A375 (cell line): ENCODE measurements around the gene POLR3K. TPM values are rescaled to one million over a fixed set of nuclear protein-coding genes. Genes with fewer than 3 reads are reported as not detected.

Source experiments
- small RNA-seq: library from RNA; depleted of rRNA; stranded (forward); fragments of <200 nt; gene quantifications from one replicate; pipeline ENCODE3, GENCODE V24; 2014
- total RNA-seq: library from RNA; depleted of rRNA; stranded (reverse); fragments of >200 nt; shearing (Covaris generic); gene quantifications from 2 replicates; pipeline ENCODE4 v1.2.3, GENCODE V29; 2014; rRNA removed

Gene POLR3K
- 23.0 and 24.0 TPM in 2 replicates for total RNA-seq

DNA sequence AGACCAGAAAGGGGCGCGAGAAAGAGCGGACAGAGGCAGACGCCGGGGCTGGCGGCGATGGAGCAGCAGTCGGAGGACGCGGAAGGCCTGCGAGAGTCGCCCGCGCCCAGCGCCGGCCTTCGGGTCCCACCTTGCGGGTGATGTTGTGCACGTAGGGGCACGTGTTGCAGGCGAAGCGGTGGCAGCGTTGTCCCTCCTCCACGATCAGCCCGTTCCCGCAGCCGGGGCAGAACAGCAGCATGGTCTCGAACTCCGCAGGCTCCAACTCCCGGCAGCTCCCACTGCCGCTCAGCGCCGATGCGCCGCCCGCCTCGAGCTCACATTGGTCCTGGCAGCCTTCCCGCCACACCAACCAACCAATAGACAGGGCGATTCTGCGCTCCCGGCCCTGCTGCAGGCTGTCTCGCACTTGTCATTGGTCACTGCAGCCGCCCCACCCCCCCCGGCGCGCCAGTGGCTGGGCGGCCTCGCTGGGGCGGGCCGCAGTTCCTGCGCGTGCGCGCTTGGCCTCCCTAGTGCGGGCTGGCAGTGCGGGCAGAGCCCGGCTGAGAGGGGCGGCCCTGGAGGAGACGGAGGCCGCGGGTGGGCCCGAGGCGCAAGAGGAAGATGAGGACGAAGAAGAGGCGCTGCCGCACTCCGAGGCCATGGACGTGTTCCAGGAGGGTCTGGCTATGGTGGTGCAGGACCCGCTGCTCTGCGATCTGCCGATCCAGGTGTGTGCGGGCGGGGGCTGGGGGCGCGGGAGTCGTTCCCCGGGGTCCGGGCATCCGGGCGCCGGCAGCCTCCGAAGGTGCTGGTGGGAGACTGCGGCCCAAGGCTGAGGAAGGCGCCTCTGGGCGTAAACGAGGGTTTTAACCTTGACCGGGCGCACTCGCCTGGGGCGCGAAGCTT lies at the start of gene POLR3K, which contains the start of gene SNRNP25:
Gene POLR3K (minus strand): TSS at position 263 of the 891 bp plus-strand sequence. CDS start 22 bp downstream, at position 241.
Gene SNRNP25 (plus strand): TSS at position 483 of the 891 bp plus-strand sequence. CDS start 189 bp downstream, at position 672.

DNA sequence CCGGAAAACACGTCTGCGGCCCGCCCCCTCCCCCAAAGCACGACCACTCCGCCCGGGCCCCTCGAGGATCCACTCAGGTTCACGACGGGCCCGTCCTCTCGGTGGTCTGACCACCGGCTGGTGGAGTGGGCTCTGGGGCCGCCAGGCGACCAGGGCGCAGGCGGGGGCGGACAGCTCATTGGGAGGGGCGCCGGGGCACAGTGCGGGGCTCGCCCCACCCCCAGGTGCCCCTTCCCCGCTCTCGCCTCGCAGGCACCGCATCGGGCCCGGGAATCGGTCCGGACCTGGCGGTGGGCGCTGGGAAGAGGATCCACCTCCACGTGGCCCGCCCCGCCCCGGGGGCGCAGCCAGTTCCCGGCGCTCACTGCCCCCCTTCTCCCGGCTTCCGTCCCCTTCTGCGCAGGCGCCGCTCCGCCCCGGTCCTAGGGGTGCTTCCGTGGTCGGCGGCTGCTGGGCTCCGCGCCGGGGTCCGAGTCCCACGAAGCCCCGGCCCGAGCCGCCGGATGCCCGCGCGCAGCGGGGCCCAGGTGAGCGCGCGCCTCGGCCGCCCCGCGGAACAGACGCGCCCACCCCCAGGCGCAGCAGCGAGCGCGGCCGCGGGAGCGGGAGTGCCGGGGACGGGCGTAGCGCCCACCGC lies 24.5 kb upstream of the POLR3K start, which contains the start of gene MPG:
Gene MPG (plus strand): TSS at position 419 of the 637 bp plus-strand sequence. CDS start 85 bp downstream, at position 504.

DNA sequence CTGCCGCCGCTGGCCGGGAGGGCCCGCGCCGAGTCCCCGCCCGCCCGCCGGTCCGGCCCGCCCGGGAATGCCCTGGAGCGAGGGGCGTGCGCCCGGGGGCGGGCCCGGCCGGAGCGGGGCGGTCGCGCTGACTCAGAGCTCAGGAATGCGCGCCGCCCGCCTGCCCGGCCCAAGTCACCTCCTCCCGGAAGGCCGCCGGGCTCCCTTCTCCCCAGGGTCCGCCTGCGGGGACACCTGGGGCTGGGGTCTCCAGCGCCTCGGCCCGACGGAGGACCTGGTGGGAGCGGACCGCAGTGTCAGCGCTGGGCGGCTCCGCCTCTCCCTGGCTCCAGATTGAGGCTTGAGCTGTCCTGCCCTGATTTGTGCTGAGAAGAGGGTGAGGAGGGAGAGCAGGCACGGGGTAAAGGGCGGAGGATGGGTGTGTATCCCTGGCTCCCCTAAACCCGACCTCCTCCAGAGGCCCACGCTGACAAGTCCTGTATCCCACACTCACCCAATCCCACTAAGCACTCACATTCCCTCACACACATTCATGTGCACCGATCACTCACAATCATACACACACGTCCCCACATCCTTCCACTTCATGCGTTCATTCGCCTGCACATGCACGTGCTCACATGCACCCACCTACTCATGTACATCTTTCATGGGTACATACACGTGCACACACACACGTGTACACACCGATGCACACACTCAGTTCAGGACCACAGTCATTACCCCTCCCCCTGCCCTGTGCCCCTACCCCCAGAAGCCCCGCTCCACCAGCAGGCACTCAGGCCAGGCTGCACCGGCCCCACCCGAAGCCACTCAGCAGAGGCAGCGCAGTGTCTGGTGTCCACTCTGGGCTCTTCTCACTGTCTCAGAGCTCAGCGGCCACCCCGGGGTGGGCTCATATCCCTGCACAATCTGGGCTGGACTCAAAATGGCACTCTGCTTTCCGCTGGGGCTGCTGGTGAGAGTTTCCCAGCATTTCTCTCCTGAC lies 19.4 kb upstream of the POLR3K start, which contains the start of gene RHBDF1:
Gene RHBDF1 (minus strand): TSS at position 71 of the 988 bp plus-strand sequence. CDS start 7,616 bp downstream, outside the sequence.

Small RNAs within 50 kb of the gene (small RNA-seq; reads per million reads assigned to genes)
- gene MIR6859-4 = not detected
- not detected for gene Z69720.2

Other genes starting within 250 kb of the POLR3K start
- gene SNRNP25, start 220 bp upstream of the POLR3K start, total RNA-seq = 46.9 and 54.2 TPM in 2 replicates
- 66.0 and 88.3 TPM in 2 replicates for gene RHBDF1, start 19.0 kb upstream of the POLR3K start, total RNA-seq
- 233 and 337 TPM in 2 replicates for gene MPG, start 24.6 kb upstream of the POLR3K start, total RNA-seq
- gene NPRL3, start 85.1 kb upstream of the POLR3K start, total RNA-seq = 13.2 and 14.9 TPM in 2 replicates
- not detected in 2 replicates for gene HBZ, start 99.0 kb upstream of the POLR3K start, total RNA-seq
- gene HBM, start 112.4 kb upstream of the POLR3K start, total RNA-seq = not detected in 2 replicates
- not detected in 2 replicates for gene HBA2, start 119.3 kb upstream of the POLR3K start, total RNA-seq
- gene HBA1, start 123.1 kb upstream of the POLR3K start, total RNA-seq = not detected in 2 replicates
- not detected in 2 replicates for gene HBQ1, start 126.9 kb upstream of the POLR3K start, total RNA-seq
- gene LUC7L, start 175.8 kb upstream of the POLR3K start, total RNA-seq = 53.1 and 65.3 TPM in 2 replicates
- gene FAM234A, start 181.2 kb upstream of the POLR3K start, total RNA-seq = 58.9 and 70.9 TPM in 2 replicates
- gene RGS11, start 222.3 kb upstream of the POLR3K start, total RNA-seq = 0.04 and 0.08 TPM in 2 replicates
- 3.2 and 4.5 TPM in 2 replicates for gene ARHGDIG, start 227.0 kb upstream of the POLR3K start, total RNA-seq
- gene PDIA2, start 229.6 kb upstream of the POLR3K start, total RNA-seq = 0.41 and 0.88 TPM in 2 replicates